Osteocyte (in vitro differentiated cells): ENCODE data around the gene DNAH12. TPM values are rescaled to one million over a fixed set of nuclear protein-coding genes. Genes with fewer than 3 reads are reported as not detected.
"Not testable (repeated sequence)": the region's sequence is repeated elsewhere in the genome, so short reads cannot be mapped to it uniquely, and the experiment has no call there.

Source experiments
- DNase-seq: peaks from one replicate; pipeline ENCODE4 v3.0.0; 2021; ENCODE audit warnings: mixed read lengths; ENCODE audit not compliant: unreplicated experiment; ENCODE audit errors: extremely low spot score
- H3K27ac Mint-ChIP-seq: one replicate; pipeline ENCODE4 v1.8.0; 2021; ENCODE audit warnings: mild to moderate bottlenecking, mixed read lengths; ENCODE audit not compliant: unreplicated experiment
- H3K27me3 Mint-ChIP-seq: one replicate; pipeline ENCODE4 v1.8.0; 2021; ENCODE audit warnings: mixed read lengths; ENCODE audit not compliant: unreplicated experiment
- H3K36me3 Mint-ChIP-seq: one replicate; pipeline ENCODE4 v1.8.0; 2021; ENCODE audit warnings: mixed read lengths; ENCODE audit not compliant: unreplicated experiment
- H3K4me1 Mint-ChIP-seq: one replicate; pipeline ENCODE4 v1.8.0; 2021; ENCODE audit warnings: mixed read lengths; ENCODE audit not compliant: unreplicated experiment
- H3K4me3 Mint-ChIP-seq: one replicate; pipeline ENCODE4 v1.8.0; 2021; ENCODE audit warnings: mild to moderate bottlenecking, moderate library complexity, mixed read lengths; ENCODE audit not compliant: unreplicated experiment
- H3K9me3 Mint-ChIP-seq: one replicate; pipeline ENCODE4 v1.8.0; 2021; ENCODE audit warnings: mixed read lengths; ENCODE audit not compliant: unreplicated experiment
- CTCF ChIP-seq: fragments of 200-600 bp; sonication (generic); IDR thresholded peaks from 2 replicates; pipeline ENCODE4 v1.5.0; 2021; ENCODE audit warnings: antibody characterized with exemption, mild to moderate bottlenecking, moderate library complexity
- total RNA-seq: library from RNA; stranded (reverse); gene quantifications from 2 replicates; pipeline ENCODE4 v1.2.1, GENCODE V29; 2021

Gene DNAH12
- total RNA-seq, 1 donor from 2014 or later: 0.08 TPM

- Mint-ChIP-seq H3K4me1 (no peaks in the 10 kb centered on the region), H3K9me3 (no peaks in the 10 kb centered on the region), H3K4me3 (no peak overlapping the region), H3K27ac (no peak overlapping the region), H3K36me3 (no peaks in the 10 kb centered on the region), H3K27me3 (peaks cover 8% of the 10 kb centered on the region)
- no peak for TF ChIP-seq CTCF
- no peak for DNase-seq
Observed at GRCh38 chr3:57497904-57498303, 46.2 kb downstream of the DNAH12 start.

GRCh38 chr3:57484563-57484962 lies 59.6 kb downstream of the DNAH12 start:
- Mint-ChIP-seq H3K36me3 (no peaks in the 10 kb centered on the region), H3K27ac (no peak overlapping the region), H3K27me3 (peaks cover 18% of the 10 kb centered on the region), H3K9me3 (no peaks in the 10 kb centered on the region), H3K4me1 (no peaks in the 10 kb centered on the region), H3K4me3 (no peak overlapping the region)
- DNase-seq: no peak
- TF ChIP-seq CTCF: no peak

- not testable (repeated sequence) for H3K4me1 Mint-ChIP-seq, H3K27ac Mint-ChIP-seq, H3K27me3 Mint-ChIP-seq, DNase-seq, H3K4me3 Mint-ChIP-seq, H3K9me3 Mint-ChIP-seq, H3K36me3 Mint-ChIP-seq
Observed at GRCh38 chr3:57477193-57477592, 67.0 kb downstream of the DNAH12 start.

- Mint-ChIP-seq H3K4me1 (no peaks in the 10 kb centered on the region), H3K27me3 (peaks cover 31% of the 10 kb centered on the region), H3K9me3 (no peaks in the 10 kb centered on the region), H3K36me3 (no peaks in the 10 kb centered on the region), H3K4me3 (no peak overlapping the region), H3K27ac (no peak overlapping the region)
- DNase-seq: no peak
- peak; percentile 26 for TF ChIP-seq CTCF
Observed at GRCh38 chr3:57464801-57465200, 79.3 kb downstream of the DNAH12 start.

- Mint-ChIP-seq H3K36me3 (no peaks in the 10 kb centered on the region), H3K27me3 (peaks cover 37% of the 10 kb centered on the region), H3K27ac (no peak overlapping the region), H3K4me3 (no peak overlapping the region), H3K4me1 (no peaks in the 10 kb centered on the region), H3K9me3 (no peaks in the 10 kb centered on the region)
- TF ChIP-seq CTCF: no peak
- DNase-seq: no peak
Observed at GRCh38 chr3:57464011-57464410, 80.1 kb downstream of the DNAH12 start.
